Measurements from ENCODE around the gene MAML3. TPM values are rescaled to one million over a fixed set of nuclear protein-coding genes. Genes with fewer than 3 reads are reported as not detected.

Gene MAML3
- total and polyA plus RNA-seq, 7 experiments from 2014 or later, result 0.53 to 9.4 (median 3.3) TPM

- POLR2A ChIA-PET, result no interaction called here
- Histone ChIP-seq H3K36me3 (ENCODE audit: control insufficient read depth in 2 of 3, insufficient read depth in 3 of 3, low read length in 3 of 3) (no peaks in the 10 kb centered on the region), H3K27me3 (ENCODE audit: control insufficient read depth in 2 of 2, insufficient read depth in 2 of 2, low read length in 2 of 2) (no peaks in the 10 kb centered on the region), H3K27ac (ENCODE audit: low read depth, low read length) (no peak overlapping the region), H3K9me3 (ENCODE audit: control insufficient read depth in 2 of 3, low read length in 3 of 3) (no peaks in the 10 kb centered on the region), H3K4me1 (ENCODE audit: control insufficient read depth in 2 of 2, insufficient read depth in 2 of 2, low read length in 2 of 2) (peaks cover 0 to 5% of the 10 kb centered on the region in 2 donors), H3K4me3 (ENCODE audit: low read length) (no peak overlapping the region)
- Mint-ChIP-seq H3K4me1 (peaks cover 11 to 47% (median 19%) of the 10 kb centered on the region in 7 donors), H3K4me3 (no peak overlapping the region), H3K9me3 (peaks cover 0 to 2% (median 0%) of the 10 kb centered on the region in 11 donors), H3K27ac (peak overlapping the region in 3 of 9 donors; percentile 10 to 74 (median 25)), H3K27me3 (no peaks in the 10 kb centered on the region), H3K36me3 (peaks cover 0 to 11% (median 5%) of the 10 kb centered on the region in 5 donors)
- CTCF ChIA-PET, result no interaction called here
- DNase-seq, result no peak
- ATAC-seq, result no peak
- intact Hi-C loops (cut with micrococcal nuclease), result no loop called here
Observed at GRCh38 chr4:139977838-139978609, 176.0 kb downstream of the MAML3 start.

DNA sequence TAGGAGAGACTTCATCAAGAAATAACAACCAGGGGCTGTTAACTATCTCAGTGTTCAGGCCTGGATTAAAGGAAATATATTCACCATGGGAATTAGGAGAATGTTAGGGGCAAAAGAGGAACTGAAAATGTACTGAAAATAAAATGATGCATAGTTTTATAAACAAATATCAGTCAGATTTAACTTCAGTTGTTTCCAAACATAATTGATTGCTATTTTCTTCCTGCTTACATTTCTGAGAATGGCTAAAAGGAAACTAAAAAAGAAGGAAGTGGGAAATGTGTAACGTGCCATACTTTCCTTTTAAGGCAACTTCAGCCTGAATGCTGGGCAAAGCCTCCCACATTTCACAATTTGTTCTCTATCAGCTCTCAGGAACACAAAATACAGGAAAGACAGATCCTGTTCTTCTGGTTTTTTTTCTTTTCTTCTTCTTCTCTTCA is 178.1 kb downstream of the MAML3 start:
- Histone ChIP-seq H3K36me3 (ENCODE audit: control insufficient read depth in 2 of 3, insufficient read depth in 3 of 3, low read length in 3 of 3) (no peaks in the 10 kb centered on the region), H3K4me1 (ENCODE audit: control insufficient read depth in 2 of 2, insufficient read depth in 2 of 2, low read length in 2 of 2) (peaks cover 0 to 5% of the 10 kb centered on the region in 2 donors), H3K9me3 (ENCODE audit: control insufficient read depth in 2 of 3, low read length in 3 of 3) (no peaks in the 10 kb centered on the region), H3K4me3 (ENCODE audit: low read length) (no peak overlapping the region), H3K27me3 (ENCODE audit: control insufficient read depth in 2 of 2, insufficient read depth in 2 of 2, low read length in 2 of 2) (no peaks in the 10 kb centered on the region), H3K27ac (ENCODE audit: low read depth, low read length) (no peak overlapping the region)
- ATAC-seq (no peak), DNase-seq (no peak)
- H3K27me3 Mint-ChIP-seq, result no peaks in the 10 kb centered on the region
- H3K36me3 Mint-ChIP-seq, result peaks cover 0 to 10% (median 8%) of the 10 kb centered on the region in 5 donors
- POLR2A ChIA-PET, result no interaction called here
- H3K27ac Mint-ChIP-seq, result peak overlapping the region in 1 of 9 donors; percentile 42
- peak overlapping the region in 1 of 10 donors; percentile 15 for H3K4me3 Mint-ChIP-seq
- intact Hi-C loops (cut with micrococcal nuclease), result no loop called here
- CTCF ChIA-PET, result no interaction called here
- H3K4me1 Mint-ChIP-seq, result peaks cover 11 to 54% (median 19%) of the 10 kb centered on the region in 7 donors
- H3K9me3 Mint-ChIP-seq, result peaks cover 0 to 5% (median 0%) of the 10 kb centered on the region in 11 donors

GRCh38 chr4:139973616-139974015 is 180.4 kb downstream of the MAML3 start:
- ChIA-PET CTCF (interaction anchor here (0.6 kb wide), 1 partner anchor 774 kb away, joined by 3 read pairs; no protein-coding TSS in a partner anchor), POLR2A (no interaction called here)
- no peaks in the 10 kb centered on the region for H3K9me3 ChIP-seq (ENCODE audit: control insufficient read depth in 2 of 3, low read length in 3 of 3)
- H3K4me1 Mint-ChIP-seq, result peaks cover 2 to 44% (median 7%) of the 10 kb centered on the region in 7 donors
- ATAC-seq, result no peak
- H3K4me3 ChIP-seq (ENCODE audit: low read length), result no peak overlapping the region
- no peak overlapping the region for H3K4me3 Mint-ChIP-seq
- DNase-seq, result no peak
- H3K27ac ChIP-seq (ENCODE audit: low read depth, low read length), result no peak overlapping the region
- H3K27ac Mint-ChIP-seq, result no peak overlapping the region
- intact Hi-C loops (cut with micrococcal nuclease), result no loop called here
- no peaks in the 10 kb centered on the region for H3K27me3 Mint-ChIP-seq
- H3K36me3 Mint-ChIP-seq, result peaks cover 0 to 7% (median 2%) of the 10 kb centered on the region in 5 donors
- H3K36me3 ChIP-seq (ENCODE audit: control insufficient read depth in 2 of 3, insufficient read depth in 3 of 3, low read length in 3 of 3), result no peaks in the 10 kb centered on the region
- peaks cover 0 to 3% (median 0%) of the 10 kb centered on the region in 11 donors for H3K9me3 Mint-ChIP-seq
- no peaks in the 10 kb centered on the region for H3K27me3 ChIP-seq (ENCODE audit: control insufficient read depth in 2 of 2, insufficient read depth in 2 of 2, low read length in 2 of 2)
- H3K4me1 ChIP-seq (ENCODE audit: control insufficient read depth in 2 of 2, insufficient read depth in 2 of 2, low read length in 2 of 2), result no peaks in the 10 kb centered on the region

DNA sequence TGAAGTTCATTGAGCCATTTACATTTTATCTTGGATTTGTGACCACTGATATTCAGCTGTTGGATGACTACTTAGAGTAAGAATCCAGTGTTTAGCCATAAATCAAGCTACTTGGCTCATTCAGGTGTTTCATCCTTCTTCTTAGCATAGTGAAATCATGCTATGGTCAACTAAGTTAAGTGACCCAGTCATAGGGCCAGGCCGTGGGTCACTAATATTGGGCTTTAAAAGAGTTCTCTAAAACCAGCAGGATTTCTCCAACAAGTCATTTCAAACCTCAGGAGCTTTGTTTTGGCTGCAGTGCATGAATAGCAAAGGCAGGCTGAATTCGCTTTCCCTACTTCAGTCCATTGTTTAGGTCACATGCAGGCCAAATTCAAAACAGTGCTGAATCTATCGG is 181.0 kb downstream of the MAML3 start:
- Histone ChIP-seq H3K27me3 (ENCODE audit: control insufficient read depth in 2 of 2, insufficient read depth in 2 of 2, low read length in 2 of 2) (no peaks in the 10 kb centered on the region), H3K36me3 (ENCODE audit: control insufficient read depth in 2 of 3, insufficient read depth in 3 of 3, low read length in 3 of 3) (no peaks in the 10 kb centered on the region), H3K4me1 (ENCODE audit: control insufficient read depth in 2 of 2, insufficient read depth in 2 of 2, low read length in 2 of 2) (no peaks in the 10 kb centered on the region), H3K4me3 (ENCODE audit: low read length) (no peak overlapping the region), H3K27ac (ENCODE audit: low read depth, low read length) (no peak overlapping the region), H3K9me3 (ENCODE audit: control insufficient read depth in 2 of 3, low read length in 3 of 3) (no peaks in the 10 kb centered on the region)
- peaks cover 0 to 40% (median 4%) of the 10 kb centered on the region in 7 donors for H3K4me1 Mint-ChIP-seq
- DNase-seq (no peak), ATAC-seq (no peak)
- H3K9me3 Mint-ChIP-seq, result peaks cover 0 to 3% (median 0%) of the 10 kb centered on the region in 11 donors
- H3K27ac Mint-ChIP-seq, result peak overlapping the region in 1 of 9 donors; percentile 8
- ChIA-PET POLR2A (no interaction called here), CTCF (interaction anchor here (0.6 kb wide), 1 partner anchor 774 kb away, joined by 3 read pairs; no protein-coding TSS in a partner anchor)
- no peaks in the 10 kb centered on the region for H3K27me3 Mint-ChIP-seq
- H3K4me3 Mint-ChIP-seq, result no peak overlapping the region
- intact Hi-C loops (cut with micrococcal nuclease), result no loop called here
- peaks cover 0 to 5% (median 0%) of the 10 kb centered on the region in 5 donors for H3K36me3 Mint-ChIP-seq

DNA sequence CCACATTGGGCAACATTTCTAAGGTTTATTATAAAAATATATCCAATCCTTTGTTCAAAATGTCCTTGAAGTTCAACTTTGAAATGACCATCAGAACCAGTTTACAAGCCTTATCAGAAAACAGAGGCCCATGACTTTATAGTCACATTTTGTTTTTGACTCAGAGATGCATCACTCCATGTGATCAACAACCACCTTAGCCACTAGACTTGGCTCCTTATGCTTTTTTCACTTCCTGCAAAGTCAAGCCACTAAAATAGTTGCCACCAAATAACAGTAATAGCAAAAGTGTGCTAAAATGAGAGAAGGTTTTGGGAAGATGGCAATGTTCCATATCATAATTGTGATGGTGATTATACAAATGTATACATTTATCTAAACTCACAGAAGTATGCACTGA is 181.7 kb downstream of the MAML3 start:
- DNase-seq (no peak), ATAC-seq (no peak)
- POLR2A ChIA-PET, result no interaction called here
- Histone ChIP-seq H3K4me1 (ENCODE audit: control insufficient read depth in 2 of 2, insufficient read depth in 2 of 2, low read length in 2 of 2) (no peaks in the 10 kb centered on the region), H3K4me3 (ENCODE audit: low read length) (no peak overlapping the region), H3K27ac (ENCODE audit: low read depth, low read length) (no peak overlapping the region), H3K9me3 (ENCODE audit: control insufficient read depth in 2 of 3, low read length in 3 of 3) (no peaks in the 10 kb centered on the region), H3K27me3 (ENCODE audit: control insufficient read depth in 2 of 2, insufficient read depth in 2 of 2, low read length in 2 of 2) (no peaks in the 10 kb centered on the region), H3K36me3 (ENCODE audit: control insufficient read depth in 2 of 3, insufficient read depth in 3 of 3, low read length in 3 of 3) (no peaks in the 10 kb centered on the region)
- intact Hi-C loops (cut with micrococcal nuclease), result no loop called here
- H3K9me3 Mint-ChIP-seq, result peaks cover 0 to 3% (median 0%) of the 10 kb centered on the region in 11 donors
- peaks cover 0 to 34% (median 4%) of the 10 kb centered on the region in 7 donors for H3K4me1 Mint-ChIP-seq
- CTCF ChIA-PET, result no interaction called here
- H3K27me3 Mint-ChIP-seq, result no peaks in the 10 kb centered on the region
- no peak overlapping the region for H3K4me3 Mint-ChIP-seq
- H3K36me3 Mint-ChIP-seq, result peaks cover 0 to 5% (median 0%) of the 10 kb centered on the region in 5 donors
- H3K27ac Mint-ChIP-seq, result no peak overlapping the region

GRCh38 chr4:139971111-139971510 is 182.9 kb downstream of the MAML3 start:
- Mint-ChIP-seq H3K9me3 (peaks cover 0 to 3% (median 0%) of the 10 kb centered on the region in 11 donors), H3K4me1 (peaks cover 0 to 24% (median 2%) of the 10 kb centered on the region in 7 donors), H3K27me3 (peaks cover 0 to 8% (median 0%) of the 10 kb centered on the region in 5 donors), H3K36me3 (peaks cover 0 to 5% (median 0%) of the 10 kb centered on the region in 5 donors), H3K27ac (no peak overlapping the region), H3K4me3 (no peak overlapping the region)
- no peaks in the 10 kb centered on the region for H3K4me1 ChIP-seq (ENCODE audit: control insufficient read depth in 2 of 2, insufficient read depth in 2 of 2, low read length in 2 of 2)
- CTCF ChIA-PET, result no interaction called here
- DNase-seq, result no peak
- intact Hi-C loops (cut with micrococcal nuclease), result no loop called here
- H3K9me3 ChIP-seq (ENCODE audit: control insufficient read depth in 2 of 3, low read length in 3 of 3), result no peaks in the 10 kb centered on the region
- no peaks in the 10 kb centered on the region for H3K27me3 ChIP-seq (ENCODE audit: control insufficient read depth in 2 of 2, insufficient read depth in 2 of 2, low read length in 2 of 2)
- POLR2A ChIA-PET, result no interaction called here
- no peak overlapping the region for H3K27ac ChIP-seq (ENCODE audit: low read depth, low read length)
- H3K4me3 ChIP-seq (ENCODE audit: low read length), result no peak overlapping the region
- no peak for ATAC-seq
- H3K36me3 ChIP-seq (ENCODE audit: control insufficient read depth in 2 of 3, insufficient read depth in 3 of 3, low read length in 3 of 3), result no peaks in the 10 kb centered on the region

Measured in naive thymus-derived CD4-positive, alpha-beta T cell (primary cell).